ENCODE measurements around the gene CFAP61. TPM values are rescaled to one million over a fixed set of nuclear protein-coding genes. Genes with fewer than 3 reads are reported as not detected.

CFAP61 gene
- total and polyA plus RNA-seq, 9 of the 15 experiments (the other 6 are each of a cell fraction or from before 2014, with no cell fraction given), result 0.11 TPM; not detected in 8

- TF ChIP-seq MYBL2 (IDR thresholded peaks at IDR 0.05; ENCODE audit: low read depth), result no peak
- TF ChIP-seq MYBL2 (CRISPR knock-in tag; IDR thresholded peaks at IDR 0.05; ENCODE audit: borderline replicate concordance), result no peak
- no peak for TF ChIP-seq HDAC1 (IDR thresholded peaks at IDR 0.05)
Observed at GRCh38 chr20:20021835-20022234, 30.5 kb upstream of the CFAP61 start (continued).

- no peak for TF ChIP-seq ELK1 (CRISPR knock-in tag; IDR thresholded peaks at IDR 0.05)
- TF ChIP-seq ZNF766 (CRISPR knock-in tag; conservative IDR thresholded peaks at IDR 0.05), result no peak
- no peak for TF ChIP-seq GTF2E2 (tag; IDR thresholded peaks at IDR 0.05)
Observed at GRCh38 chr20:20022498-20022897, 29.8 kb upstream of the CFAP61 start.

More at GRCh38 chr20:20022498-20022897, 29.8 kb upstream of the CFAP61 start:
- no TSS peak for BruUV-seq (replicated peaks)
- H2AFZ ChIP-seq (ENCODE audit: low read depth, low read length), result no peak overlapping the region
- no peak overlapping the region for H3K9ac ChIP-seq (ENCODE audit: insufficient read depth in 1 of 2, low read depth in 2 of 2, low read length in 2 of 2)
- 0 out of 2 replicates have a peak, but pooled peaks cover 2% of the 10 kb centered on the region for H4K20me1 ChIP-seq (replicated peaks; ENCODE audit: control insufficient read depth, insufficient read depth, low read length)
- in situ Hi-C loops (cut with MboI), result no loop called here
- H3K4me1 ChIP-seq (replicated peaks in 1 of 2; ENCODE audit: control insufficient read depth in 2 of 2, insufficient read depth in 2 of 2, low read length in 2 of 2), result peaks cover 5 to 7% of the 10 kb centered on the region in 2 experiments; a peak in 4 of 5 replicates
- H3K27ac ChIP-seq (ENCODE audit: extremely low read depth, low read depth, low read length), result no peak overlapping the region
- no peaks in the 10 kb centered on the region for H3K27me3 ChIP-seq (ENCODE audit: control insufficient read depth in 2 of 2, insufficient read depth in 2 of 2, low read length in 2 of 2)
- H3K79me2 ChIP-seq (ENCODE audit: control insufficient read depth, insufficient read depth, low read length), result peaks cover 81% of the 10 kb centered on the region
- peaks cover 54% of the 10 kb centered on the region for H3K36me3 ChIP-seq (ENCODE audit: control insufficient read depth, insufficient read depth, low read length)
- no peak for ATAC-seq
- POLR2A ChIA-PET, result no interaction called here
- CTCF ChIA-PET (ENCODE audit: low intra/inter-chr PET ratio), result no interaction called here
- intact Hi-C loops (cut with micrococcal nuclease), result no loop called here
- H3K9me3 ChIP-seq (replicated peaks; ENCODE audit: control insufficient read depth, insufficient read depth, low read depth, low read length), result no peaks in the 10 kb centered on the region
- H3K4me2 ChIP-seq (ENCODE audit: insufficient read depth, low read length), result no peak overlapping the region
- H3K4me3 ChIP-seq, result no peak overlapping the region
- no peaks in the 10 kb centered on the region for H3K9me1 ChIP-seq (ENCODE audit: control insufficient read depth, insufficient read depth, low read length)
- DNase-seq (ENCODE audit: extremely low read depth in 1 of 4, low spot score in 3 of 4), result no peak
- no peak for FAIRE-seq
